Smooth muscle cell (in vitro differentiated cells): ENCODE data around the gene KIF4A. TPM values are rescaled to one million over a fixed set of nuclear protein-coding genes. Genes with fewer than 3 reads are reported as not detected.
A peak's percentile ranks its signal among the peaks of the same experiment; 100 is the strongest.

Experiments
- DNase-seq: peaks from one replicate; lab custom pipeline; 2025; ENCODE audit not compliant: unreplicated experiment; lab: John Stamatoyannopoulos, UW
- H2AFZ ChIP-seq: fragments of 200-600 bp; sonication (generic); 2 replicates; pipeline ENCODE4 v1.6.0; 2016; ENCODE audit warnings: antibody characterized with exemption, low read depth, mild to moderate bottlenecking
- H3F3A ChIP-seq: fragments of 200-600 bp; sonication (generic); 2 replicates; pipeline ENCODE4 v1.6.0; 2017; ENCODE audit warnings: antibody characterized with exemption, low read depth
- H3K27ac ChIP-seq: fragments of 200-600 bp; sonication (generic); 2 replicates; pipeline ENCODE4 v1.5.1; 2016; ENCODE audit warnings: low read depth, mild to moderate bottlenecking
- H3K27me3 ChIP-seq: fragments of 200-600 bp; sonication (generic); 2 replicates; pipeline ENCODE4 v1.6.1; 2016; ENCODE audit warnings: low read depth, mild to moderate bottlenecking
- H3K36me3 ChIP-seq: fragments of 200-600 bp; sonication (generic); 2 replicates; pipeline ENCODE4 v1.5.1; 2016; ENCODE audit warnings: low read depth
- H3K4me1 ChIP-seq: fragments of 200-600 bp; sonication (generic); 2 replicates; pipeline ENCODE4 v1.5.1; 2016; ENCODE audit warnings: low read depth
- H3K4me2 ChIP-seq: fragments of 200-600 bp; sonication (generic); 2 replicates; pipeline ENCODE4 v1.6.0; 2016; ENCODE audit warnings: mild to moderate bottlenecking
- H3K4me3 ChIP-seq: fragments of 200-600 bp; sonication (generic); 2 replicates; pipeline ENCODE4 v1.5.1; 2016; ENCODE audit warnings: mild to moderate bottlenecking
- H3K79me2 ChIP-seq: fragments of 200-600 bp; sonication (generic); 2 replicates; pipeline ENCODE4 v1.6.0; 2016; ENCODE audit warnings: low read depth, mild to moderate bottlenecking
- H3K9ac ChIP-seq: fragments of 200-600 bp; sonication (generic); 2 replicates; pipeline ENCODE4 v1.6.0; 2016; ENCODE audit warnings: low read depth
- H3K9me3 ChIP-seq: fragments of 200-600 bp; sonication (generic); replicated peaks from 2 replicates; pipeline ENCODE4 v1.5.1; 2016; ENCODE audit warnings: low read depth
- H4K20me1 ChIP-seq: fragments of 200-600 bp; sonication (generic); 2 replicates; pipeline ENCODE4 v1.6.0; 2016; ENCODE audit warnings: low read depth
- WGBS: methylation state at CpG from one replicate; pipeline ENCODE4 v1.1.7; 2016; ENCODE audit warnings: low lambda C conversion rate; 5-methylcytosine and 5-hydroxymethylcytosine counted together
- polyA plus RNA-seq: library from polyadenylated mRNA; unstranded; fragments of >200 nt; fragmentation: Nextera tagmentation; extraction: Ambion mirVana; gene quantifications from 2 replicates; pipeline ENCODE4 v1.2.1, GENCODE V29; 2016
- total RNA-seq: library from RNA; depleted of rRNA; stranded (reverse); fragments of >200 nt; gene quantifications from 2 replicates; pipeline ENCODE4 v1.2.3, GENCODE V29; 2014
- TF ChIP-seq, protein P1 (sequence below): fragments of 200-600 bp; sonication (generic); IDR thresholded peaks from 2 replicates; pipeline ENCODE4 v1.5.1; 2017; ENCODE audit warnings: borderline replicate concordance, mild to moderate bottlenecking, antibody characterized with exemption; ENCODE audit not compliant: insufficient read depth, poor library complexity, severe bottlenecking

KIF4A gene
- total and polyA plus RNA-seq, 2 experiments from 2014 or later, result 1.8 to 5.9 TPM

DNA sequence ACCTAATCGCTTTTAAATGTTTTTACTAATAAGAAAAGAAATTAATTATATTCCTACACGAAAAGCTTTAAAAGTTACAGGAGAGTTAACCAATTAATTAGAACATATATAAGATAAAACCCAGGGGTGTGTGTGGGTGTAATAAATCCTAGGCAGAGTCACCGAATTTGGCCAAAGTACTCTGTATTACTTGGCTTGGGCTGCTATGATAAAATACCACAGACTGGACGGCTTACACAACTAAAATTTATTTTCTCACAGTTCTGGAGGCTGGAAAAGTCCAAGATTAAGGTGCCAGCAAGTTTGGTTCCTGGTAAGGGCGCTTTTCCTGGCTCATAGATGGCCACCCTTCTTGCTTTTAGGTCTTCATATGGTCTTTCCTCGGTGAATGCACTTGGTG lies 45.0 kb upstream of the KIF4A start:
- H3F3A ChIP-seq, result no peaks in the 10 kb centered on the region
- H3K27me3 ChIP-seq, result no peaks in the 10 kb centered on the region
- H3K9ac ChIP-seq, result no peak overlapping the region
- H4K20me1 ChIP-seq, result no peaks in the 10 kb centered on the region
- no peak overlapping the region for H3K4me2 ChIP-seq
- H3K4me1 ChIP-seq, result no peaks in the 10 kb centered on the region
- H2AFZ ChIP-seq, result no peak overlapping the region
- H3K4me3 ChIP-seq, result no peak overlapping the region
- no peak overlapping the region for H3K27ac ChIP-seq
- no peak for DNase-seq
- TF ChIP-seq, protein P1, sequence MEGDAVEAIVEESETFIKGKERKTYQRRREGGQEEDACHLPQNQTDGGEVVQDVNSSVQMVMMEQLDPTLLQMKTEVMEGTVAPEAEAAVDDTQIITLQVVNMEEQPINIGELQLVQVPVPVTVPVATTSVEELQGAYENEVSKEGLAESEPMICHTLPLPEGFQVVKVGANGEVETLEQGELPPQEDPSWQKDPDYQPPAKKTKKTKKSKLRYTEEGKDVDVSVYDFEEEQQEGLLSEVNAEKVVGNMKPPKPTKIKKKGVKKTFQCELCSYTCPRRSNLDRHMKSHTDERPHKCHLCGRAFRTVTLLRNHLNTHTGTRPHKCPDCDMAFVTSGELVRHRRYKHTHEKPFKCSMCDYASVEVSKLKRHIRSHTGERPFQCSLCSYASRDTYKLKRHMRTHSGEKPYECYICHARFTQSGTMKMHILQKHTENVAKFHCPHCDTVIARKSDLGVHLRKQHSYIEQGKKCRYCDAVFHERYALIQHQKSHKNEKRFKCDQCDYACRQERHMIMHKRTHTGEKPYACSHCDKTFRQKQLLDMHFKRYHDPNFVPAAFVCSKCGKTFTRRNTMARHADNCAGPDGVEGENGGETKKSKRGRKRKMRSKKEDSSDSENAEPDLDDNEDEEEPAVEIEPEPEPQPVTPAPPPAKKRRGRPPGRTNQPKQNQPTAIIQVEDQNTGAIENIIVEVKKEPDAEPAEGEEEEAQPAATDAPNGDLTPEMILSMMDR, result no peak
- H3K36me3 ChIP-seq, result no peaks in the 10 kb centered on the region
- H3K79me2 ChIP-seq, result no peaks in the 10 kb centered on the region
- WGBS, result 74% methylated on average over 6 of the region's 6 CpGs
- no peaks in the 10 kb centered on the region for H3K9me3 ChIP-seq

DNA sequence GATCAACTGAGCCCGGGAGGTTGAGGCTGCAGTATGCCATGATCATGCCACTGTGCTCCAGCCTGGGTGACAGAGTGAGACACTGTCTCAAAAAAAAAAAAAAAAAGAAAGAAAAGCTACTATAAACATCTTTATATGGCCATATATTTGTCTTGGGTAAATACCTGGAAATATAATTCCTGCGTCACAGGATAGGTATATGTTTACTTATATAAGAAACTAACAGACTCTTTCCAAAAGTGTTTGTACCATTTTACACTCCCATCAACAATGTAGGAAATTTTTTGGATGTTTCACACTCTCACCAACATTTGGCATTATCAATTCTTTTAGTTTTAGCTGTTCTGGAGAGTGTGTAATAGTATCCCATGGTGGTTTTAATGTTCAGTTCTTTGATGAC lies 42.7 kb upstream of the KIF4A start:
- H3K79me2 ChIP-seq, result no peaks in the 10 kb centered on the region
- H3K27ac ChIP-seq, result no peak overlapping the region
- no peak for DNase-seq
- H3K4me2 ChIP-seq, result no peak overlapping the region
- no peaks in the 10 kb centered on the region for H3K36me3 ChIP-seq
- no peaks in the 10 kb centered on the region for H3K27me3 ChIP-seq
- no peaks in the 10 kb centered on the region for H3K9me3 ChIP-seq
- no peaks in the 10 kb centered on the region for H4K20me1 ChIP-seq
- H3K4me3 ChIP-seq, result no peak overlapping the region
- TF ChIP-seq, protein P1, result no peak
- no peaks in the 10 kb centered on the region for H3K4me1 ChIP-seq
- no peaks in the 10 kb centered on the region for H3F3A ChIP-seq
- no peak overlapping the region for H3K9ac ChIP-seq
- H2AFZ ChIP-seq, result no peak overlapping the region
- 94% methylated on average over 2 of the region's 2 CpGs for WGBS

DNA sequence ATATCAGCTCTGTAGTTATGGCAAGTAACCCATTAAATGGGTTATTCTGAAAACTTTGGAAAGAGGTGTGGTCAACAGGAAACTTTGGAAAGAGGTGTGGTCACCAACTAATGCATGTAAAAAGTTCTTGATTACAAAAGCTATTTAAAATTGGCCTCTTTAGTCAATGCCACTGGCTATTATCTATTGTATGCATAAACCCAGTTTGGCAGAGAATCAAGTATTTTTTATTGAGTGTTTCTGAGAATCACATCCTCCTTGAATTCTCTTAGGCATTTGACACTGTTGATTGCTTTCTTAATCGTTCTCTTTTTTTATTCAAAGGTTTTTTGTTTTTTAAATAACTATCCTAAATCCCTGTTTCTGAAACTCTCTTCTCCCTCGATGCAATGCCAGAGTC lies 37.4 kb upstream of the KIF4A start:
- 59% methylated on average over 2 of the region's 2 CpGs for WGBS
- Histone ChIP-seq H3K4me1 (no peaks in the 10 kb centered on the region), H2AFZ (no peak overlapping the region), H3K27me3 (no peaks in the 10 kb centered on the region), H3K9ac (no peak overlapping the region), H4K20me1 (no peaks in the 10 kb centered on the region), H3K9me3 (no peaks in the 10 kb centered on the region), H3K4me2 (no peak overlapping the region), H3K27ac (no peak overlapping the region), H3K79me2 (no peaks in the 10 kb centered on the region), H3K4me3 (no peak overlapping the region), H3F3A (no peaks in the 10 kb centered on the region), H3K36me3 (no peaks in the 10 kb centered on the region)
- TF ChIP-seq, protein P1, result no peak
- DNase-seq, result no peak

DNA sequence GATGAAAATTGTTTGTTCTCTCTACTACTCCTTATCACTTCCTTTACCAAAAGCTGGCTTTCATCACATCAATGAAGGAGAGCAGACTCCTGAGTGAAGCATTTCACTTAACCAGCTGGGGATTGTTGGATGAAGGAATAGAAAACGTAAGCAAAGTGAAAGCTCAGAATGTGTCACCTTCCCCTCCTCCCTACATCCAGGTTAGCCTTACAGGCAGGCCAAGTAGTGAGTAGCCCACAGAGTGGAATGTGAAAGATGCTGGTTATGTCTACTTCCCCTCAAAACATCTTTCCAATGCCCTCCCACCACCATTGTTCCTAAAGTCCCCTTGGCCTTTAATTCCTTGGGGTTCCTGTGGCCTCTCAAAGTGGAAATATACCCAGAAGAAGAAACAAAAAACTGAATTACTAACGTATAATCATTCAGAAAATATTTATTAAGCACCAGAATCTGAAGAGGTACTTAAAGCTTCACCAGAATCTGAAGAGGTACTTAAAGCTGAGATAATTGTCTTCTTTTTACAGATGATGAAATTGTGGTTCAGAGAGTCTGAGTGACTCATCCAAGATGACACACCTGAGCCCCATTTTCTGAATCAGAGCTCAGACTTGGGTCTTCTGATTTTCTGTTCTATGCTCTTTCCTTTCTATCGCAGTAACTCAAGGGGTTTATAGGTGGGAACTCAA lies 36.4 kb upstream of the KIF4A start:
- Histone ChIP-seq H3K4me3 (no peak overlapping the region), H3K27ac (peak overlapping the region; percentile 87), H3K36me3 (no peaks in the 10 kb centered on the region), H3K9ac (peak overlapping the region; percentile 17), H2AFZ (no peak overlapping the region), H3K4me1 (no peaks in the 10 kb centered on the region), H3K9me3 (no peaks in the 10 kb centered on the region), H3F3A (no peaks in the 10 kb centered on the region), H4K20me1 (no peaks in the 10 kb centered on the region), H3K27me3 (no peaks in the 10 kb centered on the region), H3K4me2 (no peak overlapping the region), H3K79me2 (no peaks in the 10 kb centered on the region)
- DNase-seq, result no peak
- 63% methylated on average over 3 of the region's 3 CpGs for WGBS
- TF ChIP-seq, protein P1, result no peak
